Measurements from ENCODE around the gene CSF3. TPM values are rescaled to one million over a fixed set of nuclear protein-coding genes. Genes with fewer than 3 reads are reported as not detected.

The CSF3 gene
- polyA plus RNA-seq, 3 donors: not detected

GRCh38 chr17:40019140-40019991 lies 4.1 kb downstream of the CSF3 start:
- DNase-seq (ENCODE audit: extremely low read depth in 1 of 11, low read depth in 9 of 11, low spot score in 4 of 11): no peak

- no peak for DNase-seq (ENCODE audit: extremely low read depth in 1 of 11, low read depth in 9 of 11, low spot score in 4 of 11)
Observed at GRCh38 chr17:40020146-40020545, 4.9 kb downstream of the CSF3 start.

DNA sequence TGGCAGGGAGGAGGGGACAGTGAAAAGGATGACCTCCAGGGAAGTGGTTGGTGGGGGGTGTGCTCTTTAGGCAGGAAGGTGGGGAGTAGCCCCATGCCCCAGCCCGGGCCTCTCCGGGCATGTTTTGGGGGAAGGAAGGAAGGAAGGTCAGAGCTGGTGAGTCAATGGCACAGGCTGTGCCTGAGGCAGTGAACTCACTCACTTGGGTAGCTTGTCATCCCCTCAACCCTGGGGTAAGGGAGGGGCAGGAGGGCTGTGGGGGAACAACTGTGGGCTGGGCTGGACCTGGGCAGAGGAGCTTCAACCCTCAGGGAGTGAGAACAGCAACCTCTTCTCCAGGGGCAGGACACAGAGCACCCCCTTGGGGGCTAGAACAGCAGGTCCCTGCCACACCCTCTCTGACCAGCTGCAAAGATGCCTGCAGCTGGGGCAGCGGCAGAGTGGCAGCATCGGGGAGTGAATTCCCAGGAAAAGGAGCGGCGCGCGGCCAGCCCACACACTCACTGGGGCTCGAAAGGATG lies 6.3 kb downstream of the CSF3 start:
- no peak for DNase-seq (ENCODE audit: extremely low read depth in 1 of 11, low read depth in 9 of 11, low spot score in 4 of 11)

GRCh38 chr17:40022497-40022896 lies 7.3 kb downstream of the CSF3 start:
- DNase-seq (ENCODE audit: extremely low read depth in 1 of 11, low read depth in 9 of 11, low spot score in 4 of 11): no peak

DNA sequence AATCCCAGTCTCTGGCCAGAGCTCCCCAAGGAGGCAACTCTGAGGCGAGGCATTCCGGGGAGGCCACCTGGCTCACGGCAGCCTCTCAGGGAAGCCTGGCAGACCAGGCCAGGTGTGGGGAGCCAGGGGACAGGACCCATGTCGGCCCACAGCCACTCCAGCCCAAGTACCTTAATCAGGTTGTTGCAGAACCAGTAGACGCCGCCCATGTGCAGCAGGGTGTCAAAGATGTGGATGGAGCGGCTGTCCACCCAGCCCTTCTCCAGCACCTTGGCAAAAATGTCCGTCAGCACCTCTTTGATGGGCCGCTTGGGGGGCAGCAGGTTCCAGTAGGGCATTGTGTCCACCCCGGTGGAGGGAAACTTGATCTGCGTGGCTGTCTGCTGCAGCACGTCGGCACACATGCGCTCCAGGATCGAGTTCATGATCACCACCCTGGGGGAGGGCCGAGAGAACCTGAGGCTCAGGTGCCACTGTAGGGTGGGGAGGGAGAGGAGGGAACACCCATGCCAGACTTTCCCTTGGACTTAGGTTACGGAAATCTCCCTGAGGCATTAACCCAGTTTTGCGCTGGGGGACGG lies 7.8 kb downstream of the CSF3 start:
- no peak for DNase-seq (ENCODE audit: extremely low read depth in 1 of 11, low read depth in 9 of 11, low spot score in 4 of 11)

GRCh38 chr17:40023590-40024292 lies 8.5 kb downstream of the CSF3 start:
- DNase-seq (ENCODE audit: extremely low read depth in 1 of 11, low read depth in 9 of 11, low spot score in 4 of 11): no peak

DNA sequence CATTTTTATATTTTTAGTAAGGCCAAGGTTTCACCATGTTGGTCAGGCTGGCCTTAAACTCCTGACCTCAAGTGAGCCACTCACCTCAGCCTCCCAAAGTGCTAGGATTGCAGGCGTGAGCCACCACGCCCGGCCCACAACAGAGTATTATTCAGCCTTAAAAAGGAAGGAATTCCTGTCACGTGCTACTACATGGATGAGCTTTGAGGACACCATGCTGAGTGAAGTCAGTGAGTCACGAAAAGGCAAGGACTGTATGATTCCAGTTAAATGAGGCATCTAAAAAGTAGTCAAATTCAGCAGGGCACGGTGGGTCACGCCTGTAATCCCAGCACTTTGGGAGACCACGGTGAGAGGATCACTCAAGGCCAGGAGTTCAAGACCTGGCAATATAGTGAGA lies 9.7 kb downstream of the CSF3 start:
- no peak for DNase-seq (ENCODE audit: extremely low read depth in 1 of 11, low read depth in 9 of 11, low spot score in 4 of 11)

- DNase-seq (ENCODE audit: extremely low read depth in 1 of 11, low read depth in 9 of 11, low spot score in 4 of 11): no peak
Observed at GRCh38 chr17:40025559-40025958, 10.3 kb downstream of the CSF3 start.

- no peak for DNase-seq (ENCODE audit: extremely low read depth in 1 of 11, low read depth in 9 of 11, low spot score in 4 of 11)
Observed at GRCh38 chr17:40025991-40026815, 11.0 kb downstream of the CSF3 start.

- peak in 10 of 11 donors; percentile 44 to 80 (median 66) for DNase-seq (ENCODE audit: extremely low read depth in 1 of 11, low read depth in 9 of 11, low spot score in 4 of 11)
Observed at GRCh38 chr17:40026816-40027613, 11.8 kb downstream of the CSF3 start.

GRCh38 chr17:40027614-40028012 lies 12.4 kb downstream of the CSF3 start:
- no peak for DNase-seq (ENCODE audit: extremely low read depth in 1 of 11, low read depth in 9 of 11, low spot score in 4 of 11)

- no peak for DNase-seq (ENCODE audit: extremely low read depth in 1 of 11, low read depth in 9 of 11, low spot score in 4 of 11)
Observed at GRCh38 chr17:40028595-40028994, 13.4 kb downstream of the CSF3 start.

GRCh38 chr17:40031706-40032105 lies 16.5 kb downstream of the CSF3 start:
- no peak for DNase-seq (ENCODE audit: extremely low read depth in 1 of 11, low read depth in 9 of 11, low spot score in 4 of 11)

DNA sequence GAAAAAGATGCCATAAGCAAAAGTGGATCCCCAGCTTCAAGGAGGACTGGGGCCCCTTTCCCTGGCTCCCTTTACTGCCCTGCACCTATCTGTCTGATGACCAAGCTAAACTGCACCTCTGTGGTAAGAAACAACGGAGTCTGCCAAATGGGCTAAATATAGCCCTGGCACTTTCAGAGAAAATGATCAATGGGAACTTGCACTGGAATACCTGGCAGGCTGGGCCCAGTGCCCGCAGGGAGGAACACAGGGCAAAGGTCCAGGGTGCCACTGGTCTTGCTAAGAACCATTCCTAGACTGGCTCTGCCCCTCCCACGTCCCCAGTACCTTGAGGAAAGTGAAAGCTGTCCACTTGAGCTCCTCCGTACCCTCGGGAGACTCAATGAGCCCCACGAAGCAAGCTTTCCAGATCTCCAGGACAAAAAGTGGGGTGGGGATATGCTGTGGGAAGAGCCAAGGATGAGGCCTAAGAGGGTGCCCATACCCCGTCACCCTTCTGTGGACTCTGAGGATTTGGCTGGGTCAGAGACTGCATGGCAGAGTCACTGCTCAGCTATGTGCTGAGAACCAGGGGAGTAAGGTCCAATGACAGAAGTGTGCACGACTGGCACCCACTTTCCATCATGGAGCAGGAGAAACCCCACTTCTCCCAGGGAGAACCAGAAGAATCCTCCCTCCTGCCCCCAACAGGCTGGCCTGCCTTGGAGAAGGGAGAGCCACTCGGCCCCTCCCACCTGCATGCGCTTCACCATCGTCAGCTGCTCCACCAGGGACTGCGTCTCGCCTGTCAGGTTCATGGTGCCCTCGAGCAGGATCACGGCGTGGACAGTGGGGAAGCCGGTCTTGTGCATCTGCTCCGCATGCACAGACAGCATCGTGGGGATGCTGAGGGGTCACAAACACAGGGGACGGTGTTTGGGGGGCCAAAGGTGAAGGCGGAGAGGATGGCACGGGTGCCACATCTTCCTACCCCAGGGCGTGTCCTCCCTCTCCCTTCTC lies 17.4 kb downstream of the CSF3 start:
- DNase-seq (ENCODE audit: extremely low read depth in 1 of 11, low read depth in 9 of 11, low spot score in 4 of 11): no peak

DNA sequence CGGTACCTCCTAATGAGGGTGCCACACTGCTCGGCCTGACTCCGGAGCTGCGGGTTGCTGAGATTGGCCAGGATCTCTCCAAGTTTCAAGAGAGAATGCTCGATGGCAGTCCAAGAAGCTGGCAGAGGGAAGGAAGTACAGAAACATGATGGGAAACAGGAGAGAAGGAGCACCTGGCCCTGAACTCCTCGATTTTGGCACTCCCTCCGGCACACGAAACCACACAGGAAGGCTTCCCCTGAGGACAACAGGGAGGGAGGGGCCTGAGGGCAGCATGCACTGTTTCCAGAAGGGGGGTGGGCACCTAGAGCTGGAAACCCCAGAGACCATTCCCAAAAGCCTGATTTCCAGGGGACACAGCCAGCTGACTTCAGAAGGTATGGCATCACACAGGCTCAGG lies 18.1 kb downstream of the CSF3 start:
- no peak for DNase-seq (ENCODE audit: extremely low read depth in 1 of 11, low read depth in 9 of 11, low spot score in 4 of 11)

DNA sequence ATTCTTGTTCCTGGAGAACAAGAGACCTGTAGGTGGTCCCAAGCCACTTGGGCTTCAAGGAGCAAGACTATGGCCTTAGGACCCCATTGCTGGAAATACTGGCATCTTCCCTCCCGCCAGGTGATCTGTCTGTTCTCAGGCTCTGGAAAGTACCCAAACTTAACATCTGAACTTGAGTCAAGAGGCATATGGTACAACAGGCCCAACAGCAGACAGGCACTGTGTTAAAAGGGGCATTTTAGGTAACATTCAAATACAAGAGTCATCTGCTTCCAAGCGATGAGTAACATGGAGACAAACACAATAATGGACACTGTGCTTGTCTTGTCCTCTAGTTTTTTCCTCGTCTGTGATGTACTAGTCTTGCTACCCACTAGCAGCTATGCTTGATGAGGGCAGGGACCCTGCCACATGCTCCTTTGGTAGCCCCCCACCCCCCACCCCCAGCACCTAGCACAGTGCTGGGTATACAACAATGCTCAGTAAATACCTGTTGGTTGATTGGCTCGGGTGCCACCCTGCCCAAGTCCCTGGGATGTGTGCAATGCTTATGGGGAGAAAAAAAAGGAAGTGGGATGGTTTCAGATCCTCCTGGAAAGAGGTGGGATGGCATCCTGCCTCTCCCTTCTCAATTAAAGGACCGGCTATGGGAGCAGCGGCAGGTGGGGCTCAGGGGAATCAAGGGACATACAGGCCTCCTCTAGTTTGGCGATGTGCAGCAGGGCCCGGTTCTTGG lies 19.4 kb downstream of the CSF3 start:
- no peak for DNase-seq (ENCODE audit: extremely low read depth in 1 of 11, low read depth in 9 of 11, low spot score in 4 of 11)

GRCh38 chr17:40035162-40035559 lies 19.9 kb downstream of the CSF3 start:
- DNase-seq (ENCODE audit: extremely low read depth in 1 of 11, low read depth in 9 of 11, low spot score in 4 of 11): no peak

Measured in renal cortex interstitium (tissue), 11 donors.